Calu3 (cell line): ENCODE results near the gene IGSF3. TPM values are rescaled to one million over a fixed set of nuclear protein-coding genes. Genes with fewer than 3 reads are reported as not detected.

ENCODE experiments used
- BruUV-seq: library from RNA; stranded (reverse); fragments of 400-500 nt; replicated peaks from 2 replicates; lab custom pipeline; 2021; lab: Mats Ljungman, UMichigan
- CTCF ChIA-PET: fragments of 300-600 bp; sonication (Branson Sonifier 250); formaldehyde crosslinking; loops from one replicate; lab custom pipeline; 2022; ENCODE audit warnings: antibody characterized with exemption; lab: Charles Lee
- DNase-seq: peaks from one replicate; pipeline ENCODE4 v3.0.0; 2022
- H3K27ac Mint-ChIP-seq: one replicate; pipeline ENCODE4 v1.8.0; 2022; ENCODE audit warnings: mixed read lengths; ENCODE audit not compliant: unreplicated experiment
- H3K27me3 Mint-ChIP-seq: one replicate; pipeline ENCODE4 v1.8.0; 2022; ENCODE audit warnings: mixed read lengths; ENCODE audit not compliant: unreplicated experiment
- H3K36me3 Mint-ChIP-seq: one replicate; pipeline ENCODE4 v1.8.0; 2022; ENCODE audit warnings: mild to moderate bottlenecking, moderate library complexity, mixed read lengths; ENCODE audit not compliant: insufficient read depth, unreplicated experiment
- H3K4me1 Mint-ChIP-seq: one replicate; pipeline ENCODE4 v1.8.0; 2022; ENCODE audit warnings: mild to moderate bottlenecking, low read depth, mixed read lengths; ENCODE audit not compliant: unreplicated experiment
- H3K4me3 Mint-ChIP-seq: one replicate; pipeline ENCODE4 v1.8.0; 2022; ENCODE audit warnings: mild to moderate bottlenecking, low read depth, moderate library complexity, mixed read lengths; ENCODE audit not compliant: unreplicated experiment
- H3K9me3 Mint-ChIP-seq: one replicate; pipeline ENCODE4 v1.8.0; 2022; ENCODE audit warnings: low read depth, mixed read lengths; ENCODE audit not compliant: unreplicated experiment
- intact Hi-C: fragments of 100-400 bp; cut with micrococcal nuclease; formaldehyde crosslinking; loops from one replicate; pipeline ENCODE4 v1.10.0; 2022; ENCODE audit not compliant: unreplicated experiment
- total RNA-seq: library from RNA; stranded (reverse); gene quantifications from 2 replicates; pipeline ENCODE4 v1.2.3, GENCODE V29; 2022
- TF ChIP-seq, protein P1 (sequence below): fragments of 200-600 bp; IDR thresholded peaks from one replicate; pipeline ENCODE4 v1.8.0; 2022; ENCODE audit warnings: antibody characterized with exemption; ENCODE audit not compliant: unreplicated experiment

IGSF3 gene
- total RNA-seq, 1 experiment from 2014 or later, result 15.3 TPM

- no peaks in the 10 kb centered on the region for H3K4me1 Mint-ChIP-seq
- intact Hi-C loops, result no loop called here
- H3K4me3 Mint-ChIP-seq, result no peak overlapping the region
- no peak overlapping the region for H3K27ac Mint-ChIP-seq
- H3K9me3 Mint-ChIP-seq, result no peaks in the 10 kb centered on the region
- peaks cover 24% of the 10 kb centered on the region for H3K27me3 Mint-ChIP-seq
- no peaks in the 10 kb centered on the region for H3K36me3 Mint-ChIP-seq
- no TSS peak for BruUV-seq
- CTCF ChIA-PET, result interaction anchor here (0.7 kb wide), 1 partner anchor 17 kb away, joined by 3 read pairs; no protein-coding TSS in a partner anchor
- no peak for DNase-seq
- TF ChIP-seq, protein P1, sequence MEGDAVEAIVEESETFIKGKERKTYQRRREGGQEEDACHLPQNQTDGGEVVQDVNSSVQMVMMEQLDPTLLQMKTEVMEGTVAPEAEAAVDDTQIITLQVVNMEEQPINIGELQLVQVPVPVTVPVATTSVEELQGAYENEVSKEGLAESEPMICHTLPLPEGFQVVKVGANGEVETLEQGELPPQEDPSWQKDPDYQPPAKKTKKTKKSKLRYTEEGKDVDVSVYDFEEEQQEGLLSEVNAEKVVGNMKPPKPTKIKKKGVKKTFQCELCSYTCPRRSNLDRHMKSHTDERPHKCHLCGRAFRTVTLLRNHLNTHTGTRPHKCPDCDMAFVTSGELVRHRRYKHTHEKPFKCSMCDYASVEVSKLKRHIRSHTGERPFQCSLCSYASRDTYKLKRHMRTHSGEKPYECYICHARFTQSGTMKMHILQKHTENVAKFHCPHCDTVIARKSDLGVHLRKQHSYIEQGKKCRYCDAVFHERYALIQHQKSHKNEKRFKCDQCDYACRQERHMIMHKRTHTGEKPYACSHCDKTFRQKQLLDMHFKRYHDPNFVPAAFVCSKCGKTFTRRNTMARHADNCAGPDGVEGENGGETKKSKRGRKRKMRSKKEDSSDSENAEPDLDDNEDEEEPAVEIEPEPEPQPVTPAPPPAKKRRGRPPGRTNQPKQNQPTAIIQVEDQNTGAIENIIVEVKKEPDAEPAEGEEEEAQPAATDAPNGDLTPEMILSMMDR, result no peak
Measured at GRCh38 chr1:116674011-116674531, 6.5 kb upstream of the IGSF3 start.

DNA sequence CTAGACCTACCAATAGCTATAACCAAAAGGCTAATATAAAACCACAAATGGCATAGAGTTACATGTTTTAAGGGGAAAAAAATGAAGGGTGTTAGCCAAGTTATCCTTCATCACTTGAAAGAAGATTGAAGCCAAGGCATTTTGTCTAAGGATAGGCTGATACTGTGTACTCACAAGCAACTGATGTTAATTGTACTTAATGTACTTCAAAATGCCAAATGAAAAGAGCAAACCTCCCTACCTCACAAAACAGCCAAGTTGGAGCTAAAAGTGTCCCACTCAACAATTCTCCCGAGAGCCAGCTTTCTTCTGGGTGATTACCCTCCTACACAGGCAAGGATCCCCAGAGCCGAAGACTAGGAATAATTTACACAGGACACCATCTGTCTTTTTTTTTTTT is 4.4 kb upstream of the IGSF3 start:
- Mint-ChIP-seq H3K4me1 (peaks cover 6% of the 10 kb centered on the region), H3K27ac (no peak overlapping the region), H3K36me3 (peaks cover 7% of the 10 kb centered on the region), H3K4me3 (no peak overlapping the region), H3K9me3 (no peaks in the 10 kb centered on the region), H3K27me3 (peaks cover 4% of the 10 kb centered on the region)
- no peak for DNase-seq
- intact Hi-C loops, result loop anchor here (1.0 kb wide), 1 partner anchor 98 kb away; no protein-coding TSS in a partner anchor
- TF ChIP-seq, protein P1, result no peak
- BruUV-seq, result no TSS peak
- CTCF ChIA-PET, result interaction anchor here (0.6 to 1.0 kb wide), 2 partner anchors 97 to 550 kb away, joined by 3 to 7 read pairs; no protein-coding TSS in a partner anchor

- no TSS peak for BruUV-seq
- Mint-ChIP-seq H3K4me1 (peaks cover 8% of the 10 kb centered on the region), H3K4me3 (no peak overlapping the region), H3K27me3 (no peaks in the 10 kb centered on the region), H3K27ac (no peak overlapping the region), H3K9me3 (no peaks in the 10 kb centered on the region), H3K36me3 (peaks cover 14% of the 10 kb centered on the region)
- CTCF ChIA-PET, result interaction anchor here (0.6 to 0.7 kb wide), 2 partner anchors 130 to 549 kb away, joined by 3 to 5 read pairs; no protein-coding TSS in a partner anchor
- TF ChIP-seq, protein P1, result no peak
- intact Hi-C loops, result no loop called here
- DNase-seq, result no peak
Measured at GRCh38 chr1:116671072-116671760, 3.7 kb upstream of the IGSF3 start.

DNA sequence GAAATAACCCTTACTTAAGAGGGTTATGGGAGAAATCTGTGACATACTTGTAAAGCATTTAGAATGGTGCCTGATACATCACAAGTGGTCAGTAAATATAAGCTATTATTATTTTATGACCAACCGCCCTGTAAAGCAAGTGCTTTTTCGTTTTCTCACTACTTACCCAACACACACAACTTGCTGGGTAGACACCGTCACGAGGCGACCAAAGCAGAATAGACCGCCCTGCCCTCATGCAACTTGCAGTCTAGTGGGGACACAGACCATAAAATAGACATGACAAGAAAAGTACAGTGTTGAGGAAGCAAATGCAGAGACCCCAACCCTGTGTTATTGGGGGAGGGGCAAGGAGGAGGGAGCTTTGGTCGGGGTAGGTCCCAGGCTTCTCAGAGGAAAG is 744 bp upstream of the IGSF3 start:
- no peak for DNase-seq
- Mint-ChIP-seq H3K27ac (no peak overlapping the region), H3K36me3 (peaks cover 14% of the 10 kb centered on the region), H3K4me3 (peak overlapping the region; percentile 63), H3K9me3 (no peaks in the 10 kb centered on the region), H3K4me1 (peaks cover 34% of the 10 kb centered on the region), H3K27me3 (no peaks in the 10 kb centered on the region)
- intact Hi-C loops, result no loop called here
- TF ChIP-seq, protein P1, result no peak
- BruUV-seq, result no TSS peak
- CTCF ChIA-PET, result no interaction called here
